HG02678 (cell line): ENCODE measurements around the gene EPHA5.

ENCODE experiments used
- ATAC-seq: cut with Tn5 transposase; IDR thresholded peaks from one replicate; pipeline ENCODE4 v1.9.1; 2021; ENCODE audit warnings: mild to moderate bottlenecking, moderate library complexity; ENCODE audit not compliant: unreplicated experiment

The EPHA5 gene

GRCh38 chr4:65670331-65671031 lies at the start of gene EPHA5:
Gene EPHA5 (minus strand): TSS chr4:65670489. CDS start chr4:65669742, 747 bp downstream.
- peak; percentile 55 for ATAC-seq

- ATAC-seq = no peak
Measured at GRCh38 chr4:65719635-65720034, 49.3 kb upstream of the EPHA5 start.

- ATAC-seq = no peak
Measured at GRCh38 chr4:65698631-65699030, 28.3 kb upstream of the EPHA5 start.

GRCh38 chr4:65696436-65696835 lies 26.1 kb upstream of the EPHA5 start:
- no peak for ATAC-seq

GRCh38 chr4:65671372-65671771 lies 1.1 kb upstream of the EPHA5 start:
- no peak for ATAC-seq

- ATAC-seq = no peak
Measured at GRCh38 chr4:65670020-65670330, 314 bp downstream of the EPHA5 start.

- no peak for ATAC-seq
Measured at GRCh38 chr4:65669111-65670019, 924 bp downstream of the EPHA5 start.

GRCh38 chr4:65668201-65669089 lies 1.8 kb downstream of the EPHA5 start:
- no peak for ATAC-seq

- ATAC-seq = no peak
Measured at GRCh38 chr4:65667506-65668041, 2.7 kb downstream of the EPHA5 start.

- ATAC-seq = no peak
Measured at GRCh38 chr4:65665771-65666523, 4.3 kb downstream of the EPHA5 start.

- no peak for ATAC-seq
Measured at GRCh38 chr4:65661471-65661870, 8.8 kb downstream of the EPHA5 start.

GRCh38 chr4:65658117-65658516 lies 12.2 kb downstream of the EPHA5 start:
- no peak for ATAC-seq

- no peak for ATAC-seq
Measured at GRCh38 chr4:65656008-65656407, 14.3 kb downstream of the EPHA5 start.

GRCh38 chr4:65654976-65655375 lies 15.3 kb downstream of the EPHA5 start:
- no peak for ATAC-seq

GRCh38 chr4:65653740-65654361 lies 16.4 kb downstream of the EPHA5 start:
- no peak for ATAC-seq

- ATAC-seq = no peak
Measured at GRCh38 chr4:65651751-65652150, 18.5 kb downstream of the EPHA5 start.

- no peak for ATAC-seq
Measured at GRCh38 chr4:65651031-65651430, 19.3 kb downstream of the EPHA5 start.

- ATAC-seq = no peak
Measured at GRCh38 chr4:65646136-65646535, 24.2 kb downstream of the EPHA5 start.

GRCh38 chr4:65645185-65645584 lies 25.1 kb downstream of the EPHA5 start:
- ATAC-seq = no peak
